Prostate gland (tissue), 2 donors: ENCODE results near the gene OR1F1.

ENCODE experiments used
- POLR2A ChIP-seq: fragments of 450-650 bp; IDR thresholded peaks from one replicate; pipeline ENCODE4 v1.6.1; 2016; ENCODE audit warnings: antibody characterized with exemption, mild to moderate bottlenecking
- POLR2AphosphoS5 ChIP-seq: sonication (generic); formaldehyde crosslinking; IDR thresholded peaks from one replicate; pipeline ENCODE4 v1.6.1; 2017; ENCODE audit warnings: antibody characterized with exemption
- TF ChIP-seq, protein P1 (sequence below), 4 experiments: fragments of 200-600 bp in 2 of 4; fragments of 450-650 bp in 2 of 4; sonication (generic) in 2 of 4; IDR thresholded peaks; 1 replicate in 3 of 4; 2 replicates in 1 of 4; pipeline ENCODE4 v1.5.1; 2016 to 2019; ENCODE audit warnings: antibody characterized with exemption in 4 of 4, mild to moderate bottlenecking in 2 of 4, moderate library complexity in 2 of 4

DNA sequence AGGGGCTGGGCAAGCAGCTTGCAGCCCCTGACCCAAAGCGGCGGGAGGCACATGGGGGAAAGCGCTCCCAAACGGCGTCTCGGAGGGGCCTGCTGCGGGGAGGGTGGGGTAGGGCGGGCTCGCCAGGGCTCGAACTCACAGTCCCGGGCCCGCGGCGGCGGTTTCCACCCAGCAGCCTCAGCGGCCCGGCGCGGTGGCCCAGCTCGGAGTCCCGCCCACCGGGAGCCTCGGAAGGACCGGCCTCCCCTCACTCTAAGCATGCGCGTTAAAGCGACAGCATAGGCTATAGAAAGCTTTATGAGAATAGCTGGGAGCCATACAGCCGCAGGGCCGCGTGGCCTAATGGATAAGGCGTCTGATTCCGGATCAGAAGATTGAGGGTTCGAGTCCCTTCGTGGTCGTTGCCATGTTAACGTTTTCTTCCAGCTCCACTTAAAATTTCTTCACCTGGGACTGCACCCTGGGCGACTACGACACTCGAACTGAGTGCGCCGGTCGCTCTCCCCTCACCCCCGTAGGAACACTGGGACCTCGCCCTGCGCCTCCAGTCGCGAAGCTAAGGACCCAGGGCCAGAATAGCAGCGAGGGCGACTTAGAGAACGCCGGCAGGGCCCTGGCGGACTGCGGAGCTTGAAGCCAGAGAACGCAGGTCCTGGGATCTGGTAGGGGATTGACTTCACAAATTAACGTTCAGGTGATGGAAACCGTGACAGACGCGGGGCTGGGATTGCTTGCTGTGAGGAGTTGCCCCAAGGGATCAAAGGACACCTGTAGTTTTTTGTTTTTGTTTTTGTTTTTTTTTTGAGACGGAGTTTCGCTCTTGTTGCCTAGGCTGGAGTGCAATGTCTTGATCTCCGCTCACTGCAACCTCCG, 37.4 kb upstream of the OR1F1 start:
- TF ChIP-seq, protein P1, sequence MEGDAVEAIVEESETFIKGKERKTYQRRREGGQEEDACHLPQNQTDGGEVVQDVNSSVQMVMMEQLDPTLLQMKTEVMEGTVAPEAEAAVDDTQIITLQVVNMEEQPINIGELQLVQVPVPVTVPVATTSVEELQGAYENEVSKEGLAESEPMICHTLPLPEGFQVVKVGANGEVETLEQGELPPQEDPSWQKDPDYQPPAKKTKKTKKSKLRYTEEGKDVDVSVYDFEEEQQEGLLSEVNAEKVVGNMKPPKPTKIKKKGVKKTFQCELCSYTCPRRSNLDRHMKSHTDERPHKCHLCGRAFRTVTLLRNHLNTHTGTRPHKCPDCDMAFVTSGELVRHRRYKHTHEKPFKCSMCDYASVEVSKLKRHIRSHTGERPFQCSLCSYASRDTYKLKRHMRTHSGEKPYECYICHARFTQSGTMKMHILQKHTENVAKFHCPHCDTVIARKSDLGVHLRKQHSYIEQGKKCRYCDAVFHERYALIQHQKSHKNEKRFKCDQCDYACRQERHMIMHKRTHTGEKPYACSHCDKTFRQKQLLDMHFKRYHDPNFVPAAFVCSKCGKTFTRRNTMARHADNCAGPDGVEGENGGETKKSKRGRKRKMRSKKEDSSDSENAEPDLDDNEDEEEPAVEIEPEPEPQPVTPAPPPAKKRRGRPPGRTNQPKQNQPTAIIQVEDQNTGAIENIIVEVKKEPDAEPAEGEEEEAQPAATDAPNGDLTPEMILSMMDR (IDR thresholded peaks at IDR 0.05): peak in 1 of 4 experiments; percentile 3
- peak; percentile 98 for TF ChIP-seq POLR2AphosphoS5
- peak; percentile 38 for TF ChIP-seq POLR2A
